Measurements from ENCODE around the gene BAHD1.
A peak's percentile ranks its signal among the peaks of the same experiment; 100 is the strongest.

Gene BAHD1

GRCh38 chr15:40421246-40422157, 19.3 kb upstream of the BAHD1 start:
- DNase-seq (ENCODE audit: low read depth in 2 of 2, low spot score in 1 of 2): peak; percentile 56 to 60

- no peak for DNase-seq (ENCODE audit: low read depth in 2 of 2, low spot score in 1 of 2)
These were observed 16.2 kb upstream of the BAHD1 start for GRCh38 chr15:40424483-40425115.

GRCh38 chr15:40425681-40426080, 15.1 kb upstream of the BAHD1 start:
- DNase-seq (ENCODE audit: low read depth in 2 of 2, low spot score in 1 of 2): no peak

- no peak for DNase-seq (ENCODE audit: low read depth in 2 of 2, low spot score in 1 of 2)
These were observed 13.6 kb upstream of the BAHD1 start for GRCh38 chr15:40427188-40427587.

- no peak for DNase-seq (ENCODE audit: low read depth in 2 of 2, low spot score in 1 of 2)
These were observed 12.6 kb upstream of the BAHD1 start for GRCh38 chr15:40428185-40428584.

- DNase-seq (ENCODE audit: low read depth in 2 of 2, low spot score in 1 of 2): no peak
These were observed 11.6 kb upstream of the BAHD1 start for GRCh38 chr15:40429068-40429710.

- DNase-seq (ENCODE audit: low read depth in 2 of 2, low spot score in 1 of 2): no peak
These were observed 10.4 kb upstream of the BAHD1 start for GRCh38 chr15:40430271-40430805.

GRCh38 chr15:40435023-40435709, 5.6 kb upstream of the BAHD1 start:
- no peak for DNase-seq (ENCODE audit: low read depth in 2 of 2, low spot score in 1 of 2)

- no peak for DNase-seq (ENCODE audit: low read depth in 2 of 2, low spot score in 1 of 2)
These were observed 5.1 kb upstream of the BAHD1 start for GRCh38 chr15:40435710-40436089.

- no peak for DNase-seq (ENCODE audit: low read depth in 2 of 2, low spot score in 1 of 2)
These were observed 4.4 kb upstream of the BAHD1 start for GRCh38 chr15:40436116-40436891.

GRCh38 chr15:40436892-40437751, 3.6 kb upstream of the BAHD1 start:
- DNase-seq (ENCODE audit: low read depth in 2 of 2, low spot score in 1 of 2): no peak

GRCh38 chr15:40437752-40438687, 2.7 kb upstream of the BAHD1 start:
- no peak for DNase-seq (ENCODE audit: low read depth in 2 of 2, low spot score in 1 of 2)

GRCh38 chr15:40438712-40439111, 2.0 kb upstream of the BAHD1 start:
- no peak for DNase-seq (ENCODE audit: low read depth in 2 of 2, low spot score in 1 of 2)

- DNase-seq (ENCODE audit: low read depth in 2 of 2, low spot score in 1 of 2): no peak
These were observed 1.2 kb upstream of the BAHD1 start for GRCh38 chr15:40439461-40439959.

GRCh38 chr15:40439960-40440742, 602 bp upstream of the BAHD1 start:
- no peak for DNase-seq (ENCODE audit: low read depth in 2 of 2, low spot score in 1 of 2)

GRCh38 chr15:40441565-40442531, 1.1 kb downstream of the BAHD1 start:
- no peak for DNase-seq (ENCODE audit: low read depth in 2 of 2, low spot score in 1 of 2)

All from stimulated activated CD8-positive, alpha-beta memory T cell treated with anti-CD3 and anti-CD28 coated beads, Interleukin-4, amount 100 ng/mL, for 4 hours (primary cell).